ENCODE measurements around the gene CDH13. TPM values are rescaled to one million over a fixed set of nuclear protein-coding genes. Genes with fewer than 3 reads are reported as not detected.

CDH13 gene
- total and polyA plus RNA-seq, 12 donors, result 0.86 to 30.6 (median 2.4) TPM

GRCh38 chr16:83542491-83542890, 915.7 kb downstream of the CDH13 start:
- no peak overlapping the region for H3K27ac ChIP-seq
- H3K36me3 ChIP-seq (replicated peaks in 1 of 2), result no peaks in the 10 kb centered on the region

GRCh38 chr16:83549316-83550182, 922.8 kb downstream of the CDH13 start:
- Histone ChIP-seq H3K9me3 (replicated peaks in 1 of 3) (no peaks in the 10 kb centered on the region), H3K27ac (no peak overlapping the region), H3K4me3 (no peak overlapping the region), H3K4me1 (replicated peaks in 1 of 2) (no peaks in the 10 kb centered on the region), H3K27me3 (no peaks in the 10 kb centered on the region), H3K36me3 (replicated peaks in 1 of 2) (no peaks in the 10 kb centered on the region)
- intact Hi-C loops (cut with DNase I), result no loop called here
- DNase-seq, result no peak
- WGBS, 4 donors, result 52 to 62% (median 57%) methylated on average over 13 of the region's 13 CpGs
- TF ChIP-seq POLR2A (IDR thresholded peaks at IDR 0.05), result no peak
- TF ChIP-seq CTCF (IDR thresholded peaks at IDR 0.05), result no peak

More at GRCh38 chr16:83542491-83542890, 915.7 kb downstream of the CDH13 start:
- H3K4me3 ChIP-seq, result no peak overlapping the region
- TF ChIP-seq CTCF (IDR thresholded peaks at IDR 0.05) (no peak), POLR2A (IDR thresholded peaks at IDR 0.05) (no peak)
- WGBS, 4 donors, result 60 to 70% (median 64%) methylated on average over 5 of the region's 5 CpGs
- H3K4me1 ChIP-seq (replicated peaks in 1 of 2), result no peaks in the 10 kb centered on the region
- no peaks in the 10 kb centered on the region for H3K9me3 ChIP-seq (replicated peaks in 1 of 3)
- DNase-seq, result no peak
- intact Hi-C loops (cut with DNase I), result no loop called here
- H3K27me3 ChIP-seq, result no peaks in the 10 kb centered on the region

DNA sequence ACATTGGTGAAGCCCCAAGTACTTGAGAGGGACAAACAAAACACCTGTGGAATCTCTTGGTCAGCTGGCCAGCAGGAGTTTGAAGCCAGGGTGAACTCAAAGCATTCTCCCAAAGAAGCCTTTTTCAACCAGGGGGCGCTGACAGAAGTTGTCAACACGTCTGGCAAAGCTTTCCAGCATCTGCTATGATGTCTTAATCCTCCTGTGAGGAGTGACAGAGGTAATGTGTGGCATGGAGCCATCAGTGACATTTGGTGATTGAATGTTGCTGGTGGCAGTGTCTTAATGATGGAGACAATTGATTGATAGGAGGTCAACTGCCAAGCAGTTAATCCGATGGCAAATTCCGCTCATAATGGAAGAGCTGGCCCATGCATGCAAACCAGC, 923.4 kb downstream of the CDH13 start:
- Histone ChIP-seq H3K4me1 (replicated peaks in 1 of 2) (no peaks in the 10 kb centered on the region), H3K27me3 (no peaks in the 10 kb centered on the region), H3K4me3 (no peak overlapping the region), H3K27ac (no peak overlapping the region), H3K9me3 (replicated peaks in 1 of 3) (no peaks in the 10 kb centered on the region), H3K36me3 (replicated peaks in 1 of 2) (no peaks in the 10 kb centered on the region)
- DNase-seq, result no peak
- no peak for TF ChIP-seq CTCF (IDR thresholded peaks at IDR 0.05)
- no peak for TF ChIP-seq POLR2A (IDR thresholded peaks at IDR 0.05)
- WGBS, 4 donors, result 33 to 66% (median 62%) methylated on average over 4 of the region's 4 CpGs
- intact Hi-C loops (cut with DNase I), result no loop called here

DNA sequence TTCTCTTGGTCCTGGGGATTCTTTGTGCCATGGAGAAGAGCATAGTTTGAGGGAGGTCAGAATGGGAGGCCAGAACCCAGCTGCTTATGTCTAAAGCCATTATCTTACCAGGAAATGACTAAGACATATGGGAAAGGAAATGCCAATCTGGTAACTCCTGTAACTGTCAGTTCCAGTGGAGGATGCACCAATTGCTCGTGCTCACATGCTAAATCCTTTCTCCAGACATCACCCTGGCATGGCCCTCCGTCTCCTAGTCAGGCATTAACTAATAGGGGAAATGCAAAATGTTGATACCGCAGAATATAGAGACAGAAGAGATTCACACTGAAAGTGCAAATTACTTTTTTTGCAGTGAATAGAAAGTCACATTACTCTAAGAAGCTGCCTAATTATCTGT, 925.5 kb downstream of the CDH13 start:
- DNase-seq, result no peak
- no peak for TF ChIP-seq POLR2A (IDR thresholded peaks at IDR 0.05)
- no peak for TF ChIP-seq CTCF (IDR thresholded peaks at IDR 0.05)
- H3K4me3 ChIP-seq, result no peak overlapping the region
- no peaks in the 10 kb centered on the region for H3K36me3 ChIP-seq (replicated peaks in 1 of 2)
- 57 to 81% (median 75%) methylated on average over 3 of the region's 3 CpGs for whole genome bisulfite sequencing, 4 donors
- no peaks in the 10 kb centered on the region for H3K4me1 ChIP-seq (replicated peaks in 1 of 2)
- no peaks in the 10 kb centered on the region for H3K9me3 ChIP-seq (replicated peaks in 1 of 3)
- H3K27me3 ChIP-seq, result no peaks in the 10 kb centered on the region
- intact Hi-C loops (cut with DNase I), result no loop called here
- H3K27ac ChIP-seq, result no peak overlapping the region

Data from adrenal gland (tissue), 12 donors.